PC-3 (cell line): Measurements from ENCODE around the gene KSR1. TPM values are rescaled to one million over a fixed set of nuclear protein-coding genes. Genes with fewer than 3 reads are reported as not detected.
"Not testable (repeated sequence)": the region's sequence is repeated elsewhere in the genome, so short reads cannot be mapped to it uniquely, and the experiment has no call there.

ENCODE experiments used
- ATAC-seq: fragments of 200-7000 bp; cut with Tn5 transposase; 2 replicates; pipeline ENCODE4 v1.9.1; 2020; ENCODE audit warnings: mild to moderate bottlenecking, moderate library complexity
- BruUV-seq: library from RNA; stranded (reverse); fragments of 400-500 nt; replicated peaks from 2 replicates; lab custom pipeline; 2021; lab: Mats Ljungman, UMichigan
- CTCF ChIA-PET: fragments of 300-600 bp; sonication (Branson Sonifier 250); formaldehyde crosslinking; loops from one replicate; lab custom pipeline; 2022; ENCODE audit warnings: antibody characterized with exemption; lab: Charles Lee
- POLR2A ChIA-PET: fragments of 300-600 bp; sonication (Branson Sonifier 250); formaldehyde crosslinking; loops from one replicate; lab custom pipeline; 2022; ENCODE audit warnings: antibody characterized with exemption; ENCODE audit not compliant: unreplicated experiment; lab: Charles Lee
- DNase-seq: peaks from one replicate; pipeline ENCODE4 v3.0.0-alpha.2; 2015
- H2AFZ ChIP-seq: fragments of 300-600 bp; sonication (generic); 2 replicates; pipeline ENCODE4 v1.6.0; 2016; ENCODE audit warnings: antibody characterized with exemption, low read length
- H3F3A ChIP-seq: fragments of 300-600 bp; sonication (generic); one replicate; pipeline ENCODE4 v1.6.0; 2017; ENCODE audit warnings: antibody characterized with exemption, low read length, control low read depth, mild to moderate bottlenecking; ENCODE audit not compliant: unreplicated experiment
- H3K27ac ChIP-seq: fragments of 300-600 bp; sonication (generic); 2 replicates; pipeline ENCODE4 v1.5.1; 2016; ENCODE audit warnings: mild to moderate bottlenecking, low read length
- H3K27me3 ChIP-seq: fragments of 300-600 bp; sonication (generic); 2 replicates; pipeline ENCODE4 v1.6.1; 2016; ENCODE audit warnings: low read length, mixed read lengths
- H3K36me3 ChIP-seq: fragments of 300-600 bp; sonication (generic); 2 replicates; pipeline ENCODE4 v1.6.1; 2016; ENCODE audit warnings: low read depth, mixed run types, low read length, mixed read lengths
- H3K4me1 ChIP-seq: fragments of 300-600 bp; sonication (generic); 2 replicates; pipeline ENCODE4 v1.5.1; 2016; ENCODE audit warnings: low read length; ENCODE audit not compliant: insufficient read depth
- H3K4me2 ChIP-seq: fragments of 300-600 bp; sonication (generic); 2 replicates; pipeline ENCODE4 v1.6.0; 2016; ENCODE audit warnings: low read length
- H3K4me3 ChIP-seq: fragments of 300-600 bp; sonication (generic); 2 replicates; pipeline ENCODE4 v1.5.1; 2016; ENCODE audit warnings: mild to moderate bottlenecking, low read length, mixed read lengths
- H3K79me2 ChIP-seq: fragments of 300-600 bp; sonication (generic); 2 replicates; pipeline ENCODE4 v1.6.1; 2017; ENCODE audit warnings: low read length, mixed read lengths
- H3K9ac ChIP-seq: fragments of 300-600 bp; sonication (generic); 2 replicates; pipeline ENCODE4 v1.6.0; 2016; ENCODE audit warnings: mild to moderate bottlenecking, low read length
- H3K9me2 ChIP-seq: fragments of 300-600 bp; sonication (generic); replicated peaks from 2 replicates; pipeline ENCODE4 v1.6.1; 2016; ENCODE audit warnings: mixed run types, low read length, mixed read lengths
- H3K9me3 ChIP-seq: fragments of 300-600 bp; sonication (generic); 2 replicates; pipeline ENCODE4 v1.6.1; 2016; ENCODE audit warnings: low read length, mixed read lengths
- H4K20me1 ChIP-seq: fragments of 300-600 bp; sonication (generic); 2 replicates; pipeline ENCODE4 v1.6.1; 2016; ENCODE audit warnings: low read length, mixed read lengths
- CTCF ChIP-seq: fragments of 300-600 bp; sonication (generic); conservative IDR thresholded peaks from 2 replicates; pipeline ENCODE4 v1.5.1; 2017; ENCODE audit warnings: antibody characterized with exemption, low read depth, mild to moderate bottlenecking, low read length
- EZH2 ChIP-seq: fragments of 300-600 bp; sonication (generic); IDR thresholded peaks from one replicate; pipeline ENCODE4 v1.6.1; 2017; ENCODE audit warnings: antibody characterized with exemption, mild to moderate bottlenecking, low read length; ENCODE audit not compliant: unreplicated experiment
- EZH2phosphoT487 ChIP-seq: fragments of 300-600 bp; sonication (generic); IDR thresholded peaks from 2 replicates; pipeline ENCODE4 v1.6.1; 2018; ENCODE audit warnings: mild to moderate bottlenecking, antibody characterized with exemption, low read length, borderline replicate concordance
- intact Hi-C: fragments of 100-400 bp; cut with micrococcal nuclease; formaldehyde crosslinking; loops from 2 replicates; pipeline ENCODE4 v1.9.0; 2023
- total RNA-seq: library from RNA; depleted of rRNA; stranded (reverse); fragments of >200 nt; gene quantifications from 2 replicates; pipeline ENCODE4 v1.2.3, GENCODE V29; 2014

Gene KSR1
- total RNA-seq, 1 experiment from 2014 or later, result 1.0 TPM

- no peak for ATAC-seq
- DNase-seq, result no peak
- Histone ChIP-seq H3K4me1 (peaks cover 8% of the 10 kb centered on the region), H3K4me3 (no peak overlapping the region), H3K4me2 (no peak overlapping the region), H3K9me2 (no peaks in the 10 kb centered on the region), H3K36me3 (no peaks in the 10 kb centered on the region), H3K9ac (no peak overlapping the region), H2AFZ (no peak overlapping the region), H3F3A (no peaks in the 10 kb centered on the region), H3K9me3 (no peaks in the 10 kb centered on the region), H3K27ac (no peak overlapping the region), H3K27me3 (no peaks in the 10 kb centered on the region), H4K20me1 (no peaks in the 10 kb centered on the region), H3K79me2 (no peaks in the 10 kb centered on the region)
- no TSS peak for BruUV-seq
- intact Hi-C loops, result no loop called here
- TF ChIP-seq EZH2phosphoT487 (no peak), EZH2 (no peak), CTCF (no peak)
- ChIA-PET POLR2A (no interaction called here), CTCF (no interaction called here)
Measured at GRCh38 chr17:27631411-27631760, 175.1 kb downstream of the KSR1 start.

GRCh38 chr17:27631897-27632725, 175.9 kb downstream of the KSR1 start:
- DNase-seq, result no peak
- no peaks in the 10 kb centered on the region for H3K27me3 ChIP-seq
- no peaks in the 10 kb centered on the region for H3K9me2 ChIP-seq
- H3K4me2 ChIP-seq, result no peak overlapping the region
- no peak for TF ChIP-seq EZH2phosphoT487
- no peak for TF ChIP-seq CTCF
- no peak for TF ChIP-seq EZH2
- H2AFZ ChIP-seq, result no peak overlapping the region
- intact Hi-C loops, result no loop called here
- H3K27ac ChIP-seq, result no peak overlapping the region
- CTCF ChIA-PET, result no interaction called here
- POLR2A ChIA-PET, result no interaction called here
- no TSS peak for BruUV-seq
- peaks cover 8% of the 10 kb centered on the region for H3K4me1 ChIP-seq
- no peaks in the 10 kb centered on the region for H3K79me2 ChIP-seq
- no peaks in the 10 kb centered on the region for H3K9me3 ChIP-seq
- no peak overlapping the region for H3K4me3 ChIP-seq
- H3K36me3 ChIP-seq, result no peaks in the 10 kb centered on the region
- H4K20me1 ChIP-seq, result no peaks in the 10 kb centered on the region
- H3K9ac ChIP-seq, result no peak overlapping the region
- H3F3A ChIP-seq, result no peaks in the 10 kb centered on the region
- no peak for ATAC-seq

- intact Hi-C loops, H3F3A ChIP-seq, H2AFZ ChIP-seq, H4K20me1 ChIP-seq, ATAC-seq, H3K36me3 ChIP-seq, CTCF ChIA-PET, POLR2A ChIA-PET, BruUV-seq, DNase-seq, H3K9me3 ChIP-seq, H3K27me3 ChIP-seq, H3K4me1 ChIP-seq, H3K27ac ChIP-seq, H3K9ac ChIP-seq, H3K4me2 ChIP-seq, H3K4me3 ChIP-seq, H3K79me2 ChIP-seq, H3K9me2 ChIP-seq: not testable (repeated sequence)
Measured at GRCh38 chr17:27632766-27633165, 176.5 kb downstream of the KSR1 start.
